ENCODE measurements around the gene GAB1.

GRCh38 chr4:143348233-143349077, 11.8 kb downstream of the GAB1 start:
- no peak for TF ChIP-seq EZH2 (IDR thresholded peaks at IDR 0.05; ENCODE audit: insufficient read depth, poor library complexity, severe bottlenecking)
- no peak for TF ChIP-seq EZH2phosphoT487 (IDR thresholded peaks at IDR 0.05; ENCODE audit: insufficient read depth, low read depth)
